GM12801 (cell line): Measurements from ENCODE around the gene HMX2.

Experiments used
- TF ChIP-seq, protein P1 (sequence below): IDR thresholded peaks from one replicate; pipeline ENCODE4 v1.5.1; 2011; ENCODE audit warnings: control low read depth; ENCODE audit not compliant: insufficient read length; ENCODE audit errors: extremely low read depth

Gene HMX2

DNA sequence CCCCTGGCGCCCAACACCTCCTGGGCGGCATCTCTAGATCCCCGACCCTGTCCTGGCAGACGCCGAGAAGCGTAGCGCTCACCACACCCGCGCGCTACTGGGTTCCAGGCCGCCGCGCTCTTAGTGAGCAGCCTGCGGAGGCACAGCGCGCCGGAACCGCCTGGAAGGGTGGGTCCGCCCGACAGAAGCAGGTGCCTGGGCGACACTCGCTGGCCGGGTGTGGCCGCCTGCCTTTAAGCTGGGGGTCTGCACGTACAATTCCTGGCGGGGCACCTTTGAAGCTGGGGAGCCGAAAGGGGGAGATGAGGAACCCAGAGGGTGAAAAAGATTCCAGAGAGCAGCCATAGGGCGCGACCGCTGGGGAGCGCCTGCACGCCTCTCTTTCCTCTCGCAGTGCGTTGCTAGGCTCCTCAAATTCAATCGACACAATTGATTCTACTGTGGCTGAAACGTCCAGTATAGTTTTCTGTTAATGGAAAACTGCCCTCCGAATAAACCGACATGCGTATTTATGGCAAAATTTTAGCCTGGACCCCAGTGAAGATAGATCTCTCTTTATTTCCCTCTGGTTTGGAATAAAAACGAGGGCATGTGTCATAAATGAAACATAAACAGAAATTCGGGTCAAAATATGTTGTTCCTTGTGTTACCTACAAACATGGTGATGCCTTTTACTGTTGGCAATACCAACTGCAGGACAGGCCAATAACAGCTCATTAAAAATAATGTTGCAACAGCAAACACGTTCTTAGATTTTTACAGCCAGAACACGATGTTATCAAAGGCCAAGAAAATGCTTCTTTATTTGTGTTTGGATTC lies 7.6 kb upstream of the HMX2 start:
- TF ChIP-seq, protein P1, sequence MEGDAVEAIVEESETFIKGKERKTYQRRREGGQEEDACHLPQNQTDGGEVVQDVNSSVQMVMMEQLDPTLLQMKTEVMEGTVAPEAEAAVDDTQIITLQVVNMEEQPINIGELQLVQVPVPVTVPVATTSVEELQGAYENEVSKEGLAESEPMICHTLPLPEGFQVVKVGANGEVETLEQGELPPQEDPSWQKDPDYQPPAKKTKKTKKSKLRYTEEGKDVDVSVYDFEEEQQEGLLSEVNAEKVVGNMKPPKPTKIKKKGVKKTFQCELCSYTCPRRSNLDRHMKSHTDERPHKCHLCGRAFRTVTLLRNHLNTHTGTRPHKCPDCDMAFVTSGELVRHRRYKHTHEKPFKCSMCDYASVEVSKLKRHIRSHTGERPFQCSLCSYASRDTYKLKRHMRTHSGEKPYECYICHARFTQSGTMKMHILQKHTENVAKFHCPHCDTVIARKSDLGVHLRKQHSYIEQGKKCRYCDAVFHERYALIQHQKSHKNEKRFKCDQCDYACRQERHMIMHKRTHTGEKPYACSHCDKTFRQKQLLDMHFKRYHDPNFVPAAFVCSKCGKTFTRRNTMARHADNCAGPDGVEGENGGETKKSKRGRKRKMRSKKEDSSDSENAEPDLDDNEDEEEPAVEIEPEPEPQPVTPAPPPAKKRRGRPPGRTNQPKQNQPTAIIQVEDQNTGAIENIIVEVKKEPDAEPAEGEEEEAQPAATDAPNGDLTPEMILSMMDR: no peak

GRCh38 chr10:123140983-123141390 lies 6.9 kb upstream of the HMX2 start:
- TF ChIP-seq, protein P1: no peak

DNA sequence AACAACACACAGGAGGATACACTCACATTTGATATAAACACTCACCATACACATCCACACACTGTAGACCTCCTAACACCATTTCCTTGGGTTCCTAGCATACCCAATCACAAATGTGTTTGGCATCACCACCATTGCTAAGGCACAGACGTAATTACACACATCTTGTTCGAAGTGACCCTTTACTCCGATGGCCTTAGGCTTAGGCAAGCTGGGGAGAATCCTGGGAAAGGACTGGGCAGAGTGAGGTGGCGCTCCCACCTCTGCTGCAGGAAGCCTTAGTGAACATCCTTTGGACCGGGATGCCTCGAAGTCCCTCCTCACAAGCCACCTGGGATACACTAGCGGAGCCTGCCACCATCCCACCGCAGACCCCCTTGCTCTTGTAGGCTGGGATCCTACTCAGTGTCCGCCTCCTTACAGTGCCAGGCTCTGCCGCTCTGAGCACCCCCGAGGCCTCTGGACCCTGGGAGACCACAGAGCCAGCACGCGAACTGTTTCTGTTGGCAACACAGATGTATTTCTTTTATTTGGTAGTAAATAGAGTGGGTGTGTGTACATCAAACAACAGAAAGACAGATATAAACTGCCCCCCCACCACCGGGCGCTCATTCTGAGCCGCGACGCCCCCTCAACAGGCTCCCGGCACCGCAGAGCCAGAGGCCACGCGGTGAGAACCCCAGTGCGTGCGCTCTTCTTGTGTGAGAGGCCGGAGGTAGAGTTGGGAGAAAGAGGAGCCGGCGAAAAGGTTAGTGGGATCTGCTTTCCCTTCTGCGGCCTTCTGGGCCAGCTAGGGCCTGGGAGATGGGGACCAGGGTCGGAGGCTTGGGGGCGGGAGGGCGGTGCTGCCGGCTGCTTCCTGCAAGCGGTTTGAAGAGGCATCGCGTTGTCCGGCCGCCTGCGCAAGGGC lies 5.9 kb upstream of the HMX2 start:
- TF ChIP-seq, protein P1: no peak

DNA sequence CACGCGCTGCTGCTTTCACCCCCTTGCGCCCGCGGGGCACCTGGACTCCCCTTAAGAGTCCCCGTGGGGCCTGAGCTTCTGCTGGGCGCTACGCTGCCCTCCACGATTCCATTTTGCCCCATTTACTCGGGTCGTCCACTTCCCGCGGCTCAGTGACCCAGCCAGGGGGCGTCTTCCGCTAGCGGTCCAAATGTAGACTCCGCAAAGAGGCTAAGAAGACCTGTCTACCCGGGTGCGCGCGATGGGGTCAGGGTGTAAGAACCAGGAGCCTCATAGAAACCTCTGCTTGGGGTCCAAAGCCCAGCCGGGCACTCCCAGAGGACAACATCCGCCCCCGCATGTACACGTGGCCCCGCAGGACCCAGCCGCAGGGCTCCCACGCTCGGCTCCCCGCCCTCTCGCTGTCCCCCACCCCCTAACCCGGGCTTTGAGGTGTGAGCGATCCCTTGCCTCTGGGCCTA lies 5.2 kb upstream of the HMX2 start:
- TF ChIP-seq, protein P1: no peak

DNA sequence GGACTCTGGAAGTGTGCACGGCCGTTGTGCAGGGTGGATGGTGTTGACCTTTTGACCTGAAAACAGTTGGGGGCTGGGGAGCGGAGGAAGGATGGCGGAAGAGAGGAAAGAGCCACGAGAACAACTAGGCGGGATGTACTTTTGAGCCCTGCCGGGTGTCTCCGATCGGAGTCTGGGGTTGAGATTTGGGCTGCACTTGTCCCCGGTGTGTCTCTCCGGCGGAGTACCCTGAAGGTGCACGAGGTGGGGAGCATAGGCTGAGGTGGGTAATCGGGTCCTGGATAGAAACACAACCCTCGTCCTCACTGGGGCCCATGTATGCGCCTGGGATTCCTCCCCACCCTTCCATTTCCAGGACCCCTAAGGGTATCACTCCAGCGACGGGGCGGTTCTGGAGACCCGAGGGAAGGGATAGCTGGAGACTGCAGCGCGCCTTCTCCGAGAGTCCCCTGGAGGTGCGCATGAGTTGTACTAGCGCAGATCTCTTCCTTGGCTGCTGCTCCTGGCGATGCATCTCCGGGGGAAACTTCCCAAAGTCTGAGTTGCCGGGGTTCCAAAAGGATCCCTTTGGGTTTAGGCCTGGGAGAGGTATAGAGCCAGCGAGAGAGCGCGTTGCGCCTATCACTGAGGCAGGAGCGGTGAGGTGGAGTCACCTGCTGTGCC lies 4.6 kb upstream of the HMX2 start:
- TF ChIP-seq, protein P1: no peak

GRCh38 chr10:123143825-123144168 lies 4.1 kb upstream of the HMX2 start:
- TF ChIP-seq, protein P1: no peak
